OCI-LY1 (cell line): Measurements from ENCODE around the gene ZBTB5.
"Not testable (repeated sequence)": the region's sequence is repeated elsewhere in the genome, so short reads cannot be mapped to it uniquely, and the experiment has no call there.

Experiments
- H2AFZ ChIP-seq: fragments of 200-600 bp; sonication (generic), shearing (Covaris generic); 2 replicates; pipeline ENCODE4 v1.6.0; 2014; ENCODE audit warnings: antibody characterized with exemption, mild to moderate bottlenecking, low read length
- H3F3A ChIP-seq: fragments of 200-600 bp; sonication (generic), shearing (Covaris generic); 2 replicates; pipeline ENCODE4 v1.6.0; 2014; ENCODE audit warnings: mild to moderate bottlenecking, antibody characterized with exemption, low read length, moderate library complexity; ENCODE audit not compliant: insufficient read depth
- H3K27ac ChIP-seq: fragments of 200-600 bp; sonication (generic); 2 replicates; pipeline ENCODE4 v1.5.1; 2014; ENCODE audit warnings: low read length, mixed run types, mild to moderate bottlenecking, low read depth; ENCODE audit not compliant: poor library complexity, severe bottlenecking
- H3K27me3 ChIP-seq: fragments of 200-600 bp; sonication (generic); 2 replicates; pipeline ENCODE4 v1.6.0; 2014; ENCODE audit warnings: antibody characterized with exemption, mild to moderate bottlenecking, low read length, moderate library complexity; ENCODE audit not compliant: insufficient read depth
- H3K36me3 ChIP-seq: fragments of 200-600 bp; sonication (generic); 2 replicates; pipeline ENCODE4 v1.6.1; 2014; ENCODE audit warnings: mild to moderate bottlenecking, antibody characterized with exemption, low read length, moderate library complexity, mixed read lengths; ENCODE audit not compliant: insufficient read depth
- H3K4me1 ChIP-seq: fragments of 200-600 bp; sonication (generic); 2 replicates; pipeline ENCODE4 v1.5.1; 2014; ENCODE audit warnings: mild to moderate bottlenecking, low read length, moderate library complexity; ENCODE audit not compliant: insufficient read depth, severe bottlenecking
- H3K4me2 ChIP-seq: fragments of 200-600 bp; sonication (generic), shearing (Covaris generic); 2 replicates; pipeline ENCODE4 v1.6.1; 2014; ENCODE audit warnings: low read length
- H3K4me3 ChIP-seq: fragments of 200-600 bp; sonication (generic); 2 replicates; pipeline ENCODE4 v1.5.1; 2014; ENCODE audit warnings: low read length, low read depth, mild to moderate bottlenecking, mixed read lengths; ENCODE audit not compliant: poor library complexity, severe bottlenecking
- H3K79me2 ChIP-seq: fragments of 200-600 bp; shearing (Covaris generic); 2 replicates; pipeline ENCODE4 v1.6.1; 2016; ENCODE audit warnings: mixed run types, low read length, mixed read lengths; ENCODE audit not compliant: insufficient read depth
- H3K9ac ChIP-seq: fragments of 200-600 bp; sonication (generic), shearing (Covaris generic); 2 replicates; pipeline ENCODE4 v1.6.1; 2014; ENCODE audit warnings: mild to moderate bottlenecking, low read length, mixed read lengths
- H3K9me2 ChIP-seq: fragments of 200-600 bp; sonication (generic), shearing (Covaris generic); 2 replicates; pipeline ENCODE4 v1.6.1; 2014; ENCODE audit warnings: low read depth, mild to moderate bottlenecking, low read length, mixed read lengths
- H3K9me3 ChIP-seq: fragments of 200-600 bp; shearing (Covaris generic); 2 replicates; pipeline ENCODE4 v1.6.1; 2014; ENCODE audit warnings: low read length, mixed read lengths
- H4K20me1 ChIP-seq: fragments of 200-600 bp; sonication (generic), shearing (Covaris generic); 2 replicates; pipeline ENCODE4 v1.6.0; 2016; ENCODE audit warnings: mild to moderate bottlenecking, low read length; ENCODE audit not compliant: insufficient read depth
- EZH2 ChIP-seq: fragments of 200-600 bp; sonication (generic), shearing (Covaris generic); IDR thresholded peaks from 2 replicates; pipeline ENCODE4 v1.8.0; 2017; ENCODE audit warnings: borderline replicate concordance, mixed run types, mild to moderate bottlenecking, antibody characterized with exemption, low read length, moderate library complexity, mixed read lengths
- TF ChIP-seq, protein P1 (sequence below): fragments of 200-600 bp; sonication (generic), shearing (Covaris generic); IDR thresholded peaks from 2 replicates; pipeline ENCODE4 v1.5.1; 2017; ENCODE audit warnings: mild to moderate bottlenecking, antibody characterized with exemption, low read length, moderate library complexity, mixed read lengths

ZBTB5 gene

DNA sequence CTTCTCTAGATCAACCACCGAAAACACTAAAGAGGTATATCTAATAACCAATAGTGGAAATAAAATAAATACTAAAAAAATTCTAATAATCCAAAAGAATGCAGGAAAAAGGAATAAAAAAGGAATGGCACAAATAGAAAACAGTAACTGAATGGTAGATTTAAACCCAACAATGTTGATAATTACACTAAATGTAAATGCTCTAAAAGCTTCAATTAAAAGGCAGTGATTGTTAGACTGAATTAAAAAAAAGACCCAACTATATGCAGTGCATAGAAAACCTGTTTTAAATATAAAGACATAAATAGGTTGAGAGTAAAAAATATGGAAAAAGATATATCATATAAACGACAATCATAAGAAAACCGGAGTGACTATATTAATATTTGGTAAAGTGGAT lies 9.2 kb upstream of the ZBTB5 start:
- Histone ChIP-seq H3K79me2 (no peaks in the 10 kb centered on the region), H4K20me1 (no peaks in the 10 kb centered on the region), H3F3A (no peaks in the 10 kb centered on the region), H2AFZ (no peak overlapping the region), H3K4me3 (no peak overlapping the region), H3K36me3 (no peaks in the 10 kb centered on the region; the same call in 1 of the 2 replicates), H3K9me3 (peaks cover 16% of the 10 kb centered on the region), H3K4me2 (no peak overlapping the region), H3K4me1 (peaks cover 18% of the 10 kb centered on the region), H3K27me3 (no peaks in the 10 kb centered on the region), H3K9ac (no peak overlapping the region), H3K9me2 (no peaks in the 10 kb centered on the region), H3K27ac (no peak overlapping the region)
- no peak for TF ChIP-seq EZH2
- TF ChIP-seq, protein P1, sequence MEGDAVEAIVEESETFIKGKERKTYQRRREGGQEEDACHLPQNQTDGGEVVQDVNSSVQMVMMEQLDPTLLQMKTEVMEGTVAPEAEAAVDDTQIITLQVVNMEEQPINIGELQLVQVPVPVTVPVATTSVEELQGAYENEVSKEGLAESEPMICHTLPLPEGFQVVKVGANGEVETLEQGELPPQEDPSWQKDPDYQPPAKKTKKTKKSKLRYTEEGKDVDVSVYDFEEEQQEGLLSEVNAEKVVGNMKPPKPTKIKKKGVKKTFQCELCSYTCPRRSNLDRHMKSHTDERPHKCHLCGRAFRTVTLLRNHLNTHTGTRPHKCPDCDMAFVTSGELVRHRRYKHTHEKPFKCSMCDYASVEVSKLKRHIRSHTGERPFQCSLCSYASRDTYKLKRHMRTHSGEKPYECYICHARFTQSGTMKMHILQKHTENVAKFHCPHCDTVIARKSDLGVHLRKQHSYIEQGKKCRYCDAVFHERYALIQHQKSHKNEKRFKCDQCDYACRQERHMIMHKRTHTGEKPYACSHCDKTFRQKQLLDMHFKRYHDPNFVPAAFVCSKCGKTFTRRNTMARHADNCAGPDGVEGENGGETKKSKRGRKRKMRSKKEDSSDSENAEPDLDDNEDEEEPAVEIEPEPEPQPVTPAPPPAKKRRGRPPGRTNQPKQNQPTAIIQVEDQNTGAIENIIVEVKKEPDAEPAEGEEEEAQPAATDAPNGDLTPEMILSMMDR, result no peak

- not testable (repeated sequence) for H3K9me2 ChIP-seq, H3K27ac ChIP-seq, H3K9ac ChIP-seq, H2AFZ ChIP-seq, H3K27me3 ChIP-seq, H3F3A ChIP-seq, H3K4me3 ChIP-seq, H3K36me3 ChIP-seq, H3K79me2 ChIP-seq, H4K20me1 ChIP-seq, H3K4me2 ChIP-seq
- Histone ChIP-seq H3K9me3 (peaks cover 16% of the 10 kb centered on the region), H3K4me1 (peaks cover 18% of the 10 kb centered on the region)
Observed at GRCh38 chr9:37473982-37474381, 8.7 kb upstream of the ZBTB5 start.

- Histone ChIP-seq H3K9me3 (peaks cover 16% of the 10 kb centered on the region), H3K4me2 (peak overlapping the region; percentile 38), H3K9ac (peak overlapping the region; percentile 28; the same call in 1 of the 2 replicates), H3K79me2 (no peaks in the 10 kb centered on the region), H3K4me3 (no peak overlapping the region), H3K9me2 (no peaks in the 10 kb centered on the region), H3K4me1 (peaks cover 10% of the 10 kb centered on the region), H4K20me1 (no peaks in the 10 kb centered on the region), H3F3A (no peaks in the 10 kb centered on the region), H2AFZ (peak overlapping the region; percentile 60), H3K36me3 (no peaks in the 10 kb centered on the region; the same call in 1 of the 2 replicates), H3K27ac (no peak overlapping the region), H3K27me3 (no peaks in the 10 kb centered on the region)
- TF ChIP-seq EZH2, result no peak
- TF ChIP-seq, protein P1, result no peak
Observed at GRCh38 chr9:37471942-37472684, 6.9 kb upstream of the ZBTB5 start.

DNA sequence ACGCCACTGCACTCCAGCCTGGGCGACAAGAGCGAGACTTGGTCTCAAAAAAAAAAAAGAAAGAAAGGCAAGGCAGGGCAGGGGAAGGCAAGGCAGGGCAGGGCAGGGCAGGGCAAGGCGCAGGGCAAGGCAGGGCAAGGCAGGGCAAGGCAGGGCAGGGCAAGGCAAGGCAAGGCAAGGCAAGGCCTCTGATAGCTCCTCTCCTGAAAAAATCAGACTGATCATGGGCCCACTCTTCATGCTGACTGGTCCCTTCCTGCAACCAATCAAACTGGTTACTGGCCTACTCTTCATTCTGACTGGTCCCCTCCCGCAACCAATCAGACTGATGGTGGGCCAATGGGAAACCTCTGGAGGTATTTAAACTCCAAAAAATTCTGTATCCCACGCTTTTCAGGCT lies 3.4 kb upstream of the ZBTB5 start:
- Histone ChIP-seq H3F3A (no peaks in the 10 kb centered on the region), H4K20me1 (no peaks in the 10 kb centered on the region), H3K9me2 (no peaks in the 10 kb centered on the region), H3K79me2 (peaks cover 10% of the 10 kb centered on the region), H3K27me3 (no peaks in the 10 kb centered on the region), H3K36me3 (no peaks in the 10 kb centered on the region), H3K27ac (no peak overlapping the region), H2AFZ (no peak overlapping the region), H3K9ac (no peak overlapping the region), H3K9me3 (peaks cover 3% of the 10 kb centered on the region; the same call in 1 of the 2 replicates), H3K4me2 (no peak overlapping the region), H3K4me3 (no peak overlapping the region), H3K4me1 (peaks cover 26% of the 10 kb centered on the region)
- TF ChIP-seq, protein P1, result no peak
- no peak for TF ChIP-seq EZH2

- H2AFZ ChIP-seq, H3K9ac ChIP-seq, H3K27me3 ChIP-seq, H4K20me1 ChIP-seq, H3K4me3 ChIP-seq, H3K9me2 ChIP-seq, H3K36me3 ChIP-seq, H3F3A ChIP-seq, H3K27ac ChIP-seq, H3K9me3 ChIP-seq, H3K4me2 ChIP-seq: not testable (repeated sequence)
- Histone ChIP-seq H3K79me2 (peaks cover 21% of the 10 kb centered on the region), H3K4me1 (peaks cover 36% of the 10 kb centered on the region)
Observed at GRCh38 chr9:37467530-37467929, 2.3 kb upstream of the ZBTB5 start.
